Measurements from ENCODE around the gene GTF3A. TPM values are rescaled to one million over a fixed set of nuclear protein-coding genes. Genes with fewer than 3 reads are reported as not detected.

Gene GTF3A
- total RNA-seq, 1 donor from 2014 or later: 68.0 TPM

- H3K27ac Mint-ChIP-seq: no peak overlapping the region
- H3K4me3 Mint-ChIP-seq: no peak overlapping the region
- H3K9me3 Mint-ChIP-seq: peaks cover 5% of the 10 kb centered on the region
- no peaks in the 10 kb centered on the region for H3K4me1 Mint-ChIP-seq (ENCODE audit: unreplicated experiment)
- peaks cover 31% of the 10 kb centered on the region for H3K27me3 Mint-ChIP-seq
- no peak for TF ChIP-seq CTCF (conservative IDR thresholded peaks at IDR 0.05)
- no peaks in the 10 kb centered on the region for H3K36me3 Mint-ChIP-seq
- DNase-seq (ENCODE audit: extremely low spot score, unreplicated experiment): no peak
Observed at GRCh38 chr13:27381601-27382000, 42.8 kb upstream of the GTF3A start.

GRCh38 chr13:27383104-27383921, 41.1 kb upstream of the GTF3A start:
- peaks cover 5% of the 10 kb centered on the region for H3K9me3 Mint-ChIP-seq
- no peaks in the 10 kb centered on the region for H3K36me3 Mint-ChIP-seq
- H3K4me3 Mint-ChIP-seq: no peak overlapping the region
- H3K27ac Mint-ChIP-seq: peak overlapping the region; percentile 51
- TF ChIP-seq CTCF (conservative IDR thresholded peaks at IDR 0.05): no peak
- peaks cover 26% of the 10 kb centered on the region for H3K27me3 Mint-ChIP-seq
- DNase-seq (ENCODE audit: extremely low spot score, unreplicated experiment): no peak
- no peaks in the 10 kb centered on the region for H3K4me1 Mint-ChIP-seq (ENCODE audit: unreplicated experiment)

- Mint-ChIP-seq H3K4me1 (ENCODE audit: unreplicated experiment) (no peaks in the 10 kb centered on the region), H3K4me3 (no peak overlapping the region), H3K27ac (no peak overlapping the region), H3K27me3 (peaks cover 27% of the 10 kb centered on the region), H3K9me3 (peaks cover 5% of the 10 kb centered on the region), H3K36me3 (no peaks in the 10 kb centered on the region)
- no peak for TF ChIP-seq CTCF (conservative IDR thresholded peaks at IDR 0.05)
- no peak for DNase-seq (ENCODE audit: extremely low spot score, unreplicated experiment)
Observed at GRCh38 chr13:27384285-27384684, 40.1 kb upstream of the GTF3A start.

GRCh38 chr13:27388241-27388640, 36.2 kb upstream of the GTF3A start:
- Mint-ChIP-seq H3K27ac (no peak overlapping the region), H3K9me3 (peaks cover 3% of the 10 kb centered on the region), H3K4me1 (ENCODE audit: unreplicated experiment) (no peaks in the 10 kb centered on the region), H3K27me3 (peaks cover 24% of the 10 kb centered on the region), H3K4me3 (no peak overlapping the region), H3K36me3 (no peaks in the 10 kb centered on the region)
- TF ChIP-seq CTCF (conservative IDR thresholded peaks at IDR 0.05): no peak
- no peak for DNase-seq (ENCODE audit: extremely low spot score, unreplicated experiment)

GRCh38 chr13:27389891-27390290, 34.5 kb upstream of the GTF3A start:
- no peak overlapping the region for H3K27ac Mint-ChIP-seq
- peaks cover 21% of the 10 kb centered on the region for H3K27me3 Mint-ChIP-seq
- TF ChIP-seq CTCF (conservative IDR thresholded peaks at IDR 0.05): no peak
- H3K4me1 Mint-ChIP-seq (ENCODE audit: unreplicated experiment): no peaks in the 10 kb centered on the region
- no peak overlapping the region for H3K4me3 Mint-ChIP-seq
- DNase-seq (ENCODE audit: extremely low spot score, unreplicated experiment): no peak
- no peaks in the 10 kb centered on the region for H3K36me3 Mint-ChIP-seq
- H3K9me3 Mint-ChIP-seq: no peaks in the 10 kb centered on the region

Data from type B pancreatic cell (in vitro differentiated cells).